ENCODE results near the gene NRGN. TPM values are rescaled to one million over a fixed set of nuclear protein-coding genes. Genes with fewer than 3 reads are reported as not detected.

NRGN gene
- total RNA-seq, 1 donor from 2014 or later, result 17.3 TPM

- peak overlapping the region; percentile 66 for H3K4me3 Mint-ChIP-seq
- H3K36me3 Mint-ChIP-seq, result peaks cover 6% of the 10 kb centered on the region
- DNase-seq (ENCODE audit: extremely low spot score, unreplicated experiment), result no peak
- H3K9me3 Mint-ChIP-seq, result no peaks in the 10 kb centered on the region
- H3K27ac Mint-ChIP-seq, result no peak overlapping the region
- TF ChIP-seq CTCF (conservative IDR thresholded peaks at IDR 0.05), result no peak
- H3K4me1 Mint-ChIP-seq (ENCODE audit: unreplicated experiment), result peaks cover 23% of the 10 kb centered on the region
- H3K27me3 Mint-ChIP-seq, result peaks cover 64% of the 10 kb centered on the region
Observed at GRCh38 chr11:124761301-124762104, 21.8 kb downstream of the NRGN start.

GRCh38 chr11:124762105-124762623 lies 22.4 kb downstream of the NRGN start, which contains the start of gene ESAM:
ESAM (minus strand) TSS chr11:124762290; CDS start chr11:124762154, 136 bp downstream.
- H3K36me3 Mint-ChIP-seq, result peaks cover 9% of the 10 kb centered on the region
- DNase-seq (ENCODE audit: extremely low spot score, unreplicated experiment), result no peak
- TF ChIP-seq CTCF (conservative IDR thresholded peaks at IDR 0.05), result no peak
- peak within 1 kb of the TSS; percentile 80 for H3K27ac Mint-ChIP-seq
- peak within 1 kb of the TSS; percentile 91 for H3K4me3 Mint-ChIP-seq
- no peaks in the 10 kb centered on the region for H3K9me3 Mint-ChIP-seq
- H3K4me1 Mint-ChIP-seq (ENCODE audit: unreplicated experiment), result peaks cover 23% of the 10 kb centered on the region
- H3K27me3 Mint-ChIP-seq, result peaks cover 58% of the 10 kb centered on the region

DNA sequence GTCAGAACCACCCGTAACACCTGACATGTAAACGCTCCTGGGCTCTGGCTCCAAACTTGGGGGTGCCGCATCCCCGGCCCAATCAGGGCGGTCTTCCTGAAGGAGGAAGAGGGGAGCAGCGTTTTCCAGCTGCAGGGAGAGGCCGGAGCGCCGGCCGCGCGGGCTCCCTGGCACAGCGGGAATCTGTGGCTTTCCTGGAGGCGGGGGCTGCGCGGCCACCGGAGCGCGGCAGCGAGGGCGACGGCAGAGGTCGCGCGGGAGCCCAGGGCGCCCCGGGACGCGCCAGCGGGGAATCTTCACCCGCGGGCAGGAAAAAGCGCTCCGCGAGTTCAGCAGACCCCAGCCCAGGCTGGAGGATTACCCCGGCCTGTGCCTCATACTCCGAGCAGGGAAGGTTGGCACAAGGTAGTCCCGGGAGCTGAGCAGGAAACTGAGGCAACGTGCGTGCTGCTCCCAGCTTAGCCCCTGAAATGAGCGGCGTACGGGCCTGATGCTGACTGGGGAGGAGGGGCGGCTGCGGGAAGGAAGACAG lies 22.9 kb downstream of the NRGN start:
- no peaks in the 10 kb centered on the region for H3K9me3 Mint-ChIP-seq
- peaks cover 9% of the 10 kb centered on the region for H3K36me3 Mint-ChIP-seq
- DNase-seq (ENCODE audit: extremely low spot score, unreplicated experiment), result no peak
- peak overlapping the region; percentile 80 for H3K27ac Mint-ChIP-seq
- H3K27me3 Mint-ChIP-seq, result peaks cover 53% of the 10 kb centered on the region
- H3K4me1 Mint-ChIP-seq (ENCODE audit: unreplicated experiment), result peaks cover 23% of the 10 kb centered on the region
- peak overlapping the region; percentile 91 for H3K4me3 Mint-ChIP-seq
- TF ChIP-seq CTCF (conservative IDR thresholded peaks at IDR 0.05), result no peak

DNA sequence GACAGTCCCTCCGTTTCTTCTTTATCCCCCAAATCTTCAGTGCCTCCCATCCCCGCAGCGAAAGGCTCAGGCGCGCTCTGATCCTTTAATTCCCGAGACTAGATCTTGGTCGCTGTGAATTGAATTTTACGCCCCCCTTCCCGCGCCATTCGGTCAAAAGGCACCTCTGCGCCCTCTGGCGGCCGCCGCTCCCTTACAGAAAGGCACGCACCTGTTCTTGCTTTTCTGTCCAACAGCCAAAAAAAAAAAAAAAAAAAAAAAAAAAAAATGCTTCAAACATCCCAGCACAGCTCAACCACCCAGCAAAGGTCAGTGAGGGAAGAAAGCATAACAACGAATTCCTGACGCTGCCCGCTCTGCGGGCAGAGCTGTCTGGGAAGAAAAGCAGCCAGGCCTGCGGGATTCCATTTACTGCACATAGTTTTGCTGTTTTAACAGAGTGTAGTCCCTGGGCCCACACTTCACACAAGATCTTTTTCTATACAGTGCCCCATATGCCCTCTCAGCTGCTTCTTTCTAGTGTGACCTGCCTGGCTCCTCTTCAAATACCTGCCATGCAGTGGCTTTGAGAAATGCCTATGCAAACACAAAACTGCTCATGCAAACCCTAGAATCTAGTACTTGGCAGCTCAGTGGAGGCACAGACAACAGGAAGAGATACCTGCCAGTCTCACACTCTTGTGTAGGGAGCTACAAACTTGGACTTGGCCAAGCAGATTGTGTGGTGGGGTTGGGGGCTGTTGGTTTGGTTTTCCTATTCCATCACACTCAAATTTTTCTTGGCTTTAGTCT lies 23.6 kb downstream of the NRGN start:
- TF ChIP-seq CTCF (conservative IDR thresholded peaks at IDR 0.05), result peak; percentile 89
- Mint-ChIP-seq H3K4me3 (peak overlapping the region; percentile 91), H3K9me3 (no peaks in the 10 kb centered on the region), H3K4me1 (ENCODE audit: unreplicated experiment) (peaks cover 19% of the 10 kb centered on the region), H3K27ac (peak overlapping the region; percentile 80), H3K27me3 (peaks cover 46% of the 10 kb centered on the region), H3K36me3 (peaks cover 10% of the 10 kb centered on the region)
- DNase-seq (ENCODE audit: extremely low spot score, unreplicated experiment), result no peak

DNA sequence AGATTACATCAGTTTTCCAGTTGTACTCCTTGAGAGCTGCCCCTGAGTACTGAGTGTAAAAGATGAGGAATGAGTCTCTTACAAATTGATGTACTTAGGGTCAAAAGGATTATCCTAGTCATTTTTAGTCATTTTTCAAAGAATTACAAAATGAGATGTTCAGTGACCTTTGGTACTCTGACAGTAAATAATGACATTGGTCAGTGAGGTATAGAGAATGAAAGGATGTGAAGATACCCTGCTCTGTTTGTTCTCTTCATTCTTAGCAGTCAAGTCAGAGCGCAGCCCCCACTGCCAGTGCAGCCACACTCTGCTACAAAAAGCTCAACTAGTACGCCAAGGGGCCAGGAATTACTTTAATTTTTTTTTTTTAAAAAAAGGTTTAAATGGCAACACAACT lies 26.4 kb downstream of the NRGN start:
- no peak overlapping the region for H3K4me3 Mint-ChIP-seq
- H3K4me1 Mint-ChIP-seq (ENCODE audit: unreplicated experiment), result peaks cover 11% of the 10 kb centered on the region
- peaks cover 18% of the 10 kb centered on the region for H3K27me3 Mint-ChIP-seq
- H3K36me3 Mint-ChIP-seq, result peaks cover 19% of the 10 kb centered on the region
- no peak for TF ChIP-seq CTCF (conservative IDR thresholded peaks at IDR 0.05)
- no peak for DNase-seq (ENCODE audit: extremely low spot score, unreplicated experiment)
- H3K9me3 Mint-ChIP-seq, result no peaks in the 10 kb centered on the region
- H3K27ac Mint-ChIP-seq, result no peak overlapping the region
